Measurements from ENCODE around the gene PPP1R37. TPM values are rescaled to one million over a fixed set of nuclear protein-coding genes. Genes with fewer than 3 reads are reported as not detected.

Gene PPP1R37
- total and polyA plus RNA-seq, 2 donors (not counting 1 experiment from before 2014, with no cell fraction given), result 20.7 to 28.1 TPM

DNA sequence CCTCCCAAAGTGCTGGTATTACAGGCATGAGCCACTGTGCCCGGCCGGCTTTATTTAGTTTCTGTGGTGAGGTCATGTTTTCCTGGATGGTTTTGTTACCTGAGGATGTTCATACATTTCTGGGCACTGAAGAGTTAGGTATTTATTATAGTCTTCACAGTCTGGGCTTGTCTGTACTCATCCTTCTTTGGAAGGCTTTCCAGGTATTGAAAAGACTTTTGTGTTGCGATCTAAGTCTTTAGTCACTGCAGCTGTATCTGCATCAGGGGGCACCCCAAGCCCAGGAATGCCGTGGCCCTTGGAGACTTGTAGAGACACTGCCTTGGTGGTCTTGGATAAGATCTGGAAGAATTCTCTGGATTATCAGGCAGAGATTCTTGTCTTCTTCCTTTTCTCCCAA is 98.4 kb downstream of the PPP1R37 start:
- no peak for ATAC-seq (ENCODE audit: low read depth)
- H3K79me2 ChIP-seq (ENCODE audit: control insufficient read depth, insufficient read depth, low read length), result no peaks in the 10 kb centered on the region
- no peak for DNase-seq
- H4K20me1 ChIP-seq (ENCODE audit: control insufficient read depth, insufficient read depth, low read length, poor library complexity, severe bottlenecking), result no peaks in the 10 kb centered on the region
- Mint-ChIP-seq H3K4me3 (no peak overlapping the region), H3K9me3 (ENCODE audit: insufficient read depth) (no peaks in the 10 kb centered on the region), H3K27ac (no peak overlapping the region), H3K4me1 (peaks cover 6% of the 10 kb centered on the region), H3K27me3 (no peaks in the 10 kb centered on the region)
- no peaks in the 10 kb centered on the region for H3K27me3 ChIP-seq (replicated peaks in 1 of 4; ENCODE audit: control extremely low read depth in 1 of 4, control insufficient read depth in 3 of 4, insufficient read depth in 4 of 4, low read length in 3 of 4)
- 100% methylated on average over 3 of the region's 4 CpGs for WGBS (ENCODE audit: insufficient coverage)
- TF ChIP-seq, protein P1, sequence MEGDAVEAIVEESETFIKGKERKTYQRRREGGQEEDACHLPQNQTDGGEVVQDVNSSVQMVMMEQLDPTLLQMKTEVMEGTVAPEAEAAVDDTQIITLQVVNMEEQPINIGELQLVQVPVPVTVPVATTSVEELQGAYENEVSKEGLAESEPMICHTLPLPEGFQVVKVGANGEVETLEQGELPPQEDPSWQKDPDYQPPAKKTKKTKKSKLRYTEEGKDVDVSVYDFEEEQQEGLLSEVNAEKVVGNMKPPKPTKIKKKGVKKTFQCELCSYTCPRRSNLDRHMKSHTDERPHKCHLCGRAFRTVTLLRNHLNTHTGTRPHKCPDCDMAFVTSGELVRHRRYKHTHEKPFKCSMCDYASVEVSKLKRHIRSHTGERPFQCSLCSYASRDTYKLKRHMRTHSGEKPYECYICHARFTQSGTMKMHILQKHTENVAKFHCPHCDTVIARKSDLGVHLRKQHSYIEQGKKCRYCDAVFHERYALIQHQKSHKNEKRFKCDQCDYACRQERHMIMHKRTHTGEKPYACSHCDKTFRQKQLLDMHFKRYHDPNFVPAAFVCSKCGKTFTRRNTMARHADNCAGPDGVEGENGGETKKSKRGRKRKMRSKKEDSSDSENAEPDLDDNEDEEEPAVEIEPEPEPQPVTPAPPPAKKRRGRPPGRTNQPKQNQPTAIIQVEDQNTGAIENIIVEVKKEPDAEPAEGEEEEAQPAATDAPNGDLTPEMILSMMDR (IDR thresholded peaks at IDR 0.05), result no peak
- no peak for TF ChIP-seq EZH2 (IDR thresholded peaks at IDR 0.05; ENCODE audit: borderline replicate concordance, insufficient read depth, low read depth, low read length, poor library complexity, severe bottlenecking)
- ChIA-PET CTCF (no interaction called here), POLR2A (interaction anchor here (0.5 kb wide), 1 partner anchor 441 kb away, joined by 3 read pairs; no protein-coding TSS in a partner anchor)
- no peak overlapping the region for H3K9ac ChIP-seq (ENCODE audit: low read length)
- H2AFZ ChIP-seq (ENCODE audit: insufficient read depth, low read depth, low read length, poor library complexity, severe bottlenecking), result no peak overlapping the region
- H3K4me1 ChIP-seq (ENCODE audit: control insufficient read depth in 2 of 2, insufficient read depth in 2 of 2, low read length in 2 of 2), result peaks cover 4 to 5% of the 10 kb centered on the region in 2 donors
- no peak overlapping the region for H3K27ac ChIP-seq (ENCODE audit: low read length in 2 of 2)
- no peak overlapping the region for H3K4me3 ChIP-seq (ENCODE audit: control extremely low read depth in 1 of 5, extremely low read depth in 1 of 5, insufficient read depth in 1 of 5, low read depth in 2 of 5, low read length in 4 of 5)
- H3K4me2 ChIP-seq (replicated peaks; ENCODE audit: low read depth, low read length, poor library complexity, severe bottlenecking), result no peak overlapping the region
- intact Hi-C loops (cut with micrococcal nuclease), result no loop called here
- peaks cover 0 to 2% (median 0%) of the 10 kb centered on the region in 3 donors for H3K9me3 ChIP-seq (ENCODE audit: control extremely low read depth in 1 of 3, control insufficient read depth in 2 of 3, insufficient read depth in 1 of 3, low read length in 2 of 3)
- H3K36me3 ChIP-seq (replicated peaks in 1 of 2; ENCODE audit: control extremely low read depth in 1 of 2, control insufficient read depth in 1 of 2, extremely low read depth in 1 of 2, insufficient read depth in 2 of 2, low read length in 1 of 2), result no peaks in the 10 kb centered on the region

DNA sequence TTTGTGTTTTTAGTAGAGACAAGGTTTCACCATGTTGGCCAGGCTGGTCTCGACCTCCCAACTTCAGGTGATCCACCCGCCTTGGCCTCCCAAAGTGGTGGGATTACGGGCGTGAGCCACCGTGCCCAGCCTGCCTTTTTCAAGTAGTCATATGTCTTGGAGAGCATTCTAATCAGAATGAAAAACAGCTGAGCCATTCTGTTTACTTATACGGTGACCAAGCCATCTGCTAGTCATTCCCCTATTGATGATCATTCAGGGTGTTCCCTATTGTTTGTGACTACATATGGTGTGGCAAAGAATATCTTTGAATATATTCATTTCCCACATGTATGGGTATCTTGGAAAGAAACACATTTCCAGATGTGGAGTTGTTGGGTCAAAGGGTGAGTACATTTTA is 102.8 kb downstream of the PPP1R37 start:
- Mint-ChIP-seq H3K27ac (no peak overlapping the region), H3K9me3 (ENCODE audit: insufficient read depth) (no peaks in the 10 kb centered on the region), H3K27me3 (peaks cover 4% of the 10 kb centered on the region), H3K4me3 (no peak overlapping the region), H3K4me1 (no peaks in the 10 kb centered on the region)
- Histone ChIP-seq H2AFZ (ENCODE audit: insufficient read depth, low read depth, low read length, poor library complexity, severe bottlenecking) (no peak overlapping the region), H3K4me1 (ENCODE audit: control insufficient read depth in 2 of 2, insufficient read depth in 2 of 2, low read length in 2 of 2) (no peaks in the 10 kb centered on the region), H4K20me1 (ENCODE audit: control insufficient read depth, insufficient read depth, low read length, poor library complexity, severe bottlenecking) (no peaks in the 10 kb centered on the region), H3K27me3 (replicated peaks in 1 of 4; ENCODE audit: control extremely low read depth in 1 of 4, control insufficient read depth in 3 of 4, insufficient read depth in 4 of 4, low read length in 3 of 4) (no peaks in the 10 kb centered on the region), H3K36me3 (replicated peaks in 1 of 2; ENCODE audit: control extremely low read depth in 1 of 2, control insufficient read depth in 1 of 2, extremely low read depth in 1 of 2, insufficient read depth in 2 of 2, low read length in 1 of 2) (no peaks in the 10 kb centered on the region), H3K79me2 (ENCODE audit: control insufficient read depth, insufficient read depth, low read length) (no peaks in the 10 kb centered on the region), H3K4me3 (ENCODE audit: control extremely low read depth in 1 of 5, extremely low read depth in 1 of 5, insufficient read depth in 1 of 5, low read depth in 2 of 5, low read length in 4 of 5) (no peak overlapping the region), H3K9me3 (ENCODE audit: control extremely low read depth in 1 of 3, control insufficient read depth in 2 of 3, insufficient read depth in 1 of 3, low read length in 2 of 3) (no peaks in the 10 kb centered on the region), H3K9ac (ENCODE audit: low read length) (no peak overlapping the region), H3K4me2 (replicated peaks; ENCODE audit: low read depth, low read length, poor library complexity, severe bottlenecking) (no peak overlapping the region), H3K27ac (ENCODE audit: low read length in 2 of 2) (no peak overlapping the region)
- CTCF ChIA-PET, result no interaction called here
- 92% methylated on average over 6 of the region's 6 CpGs for WGBS (ENCODE audit: insufficient coverage)
- ATAC-seq (ENCODE audit: low read depth) (no peak), DNase-seq (no peak)
- intact Hi-C loops (cut with micrococcal nuclease), result no loop called here
- POLR2A ChIA-PET, result no interaction called here
- TF ChIP-seq, protein P1 (IDR thresholded peaks at IDR 0.05), result no peak

Small RNA genes within 50 kb of the gene (small RNA-seq; reads per million reads assigned to genes)
- not detected for gene RNU6-611P (ENCODE audit: insufficient read length, low read depth, low replicate concordance)

Other genes starting within 250 kb of the PPP1R37 start
- gene NECTIN2, start 246.9 kb upstream of the PPP1R37 start, total RNA-seq, result 0.32 TPM in 1 of 2 replicates, not detected in the other
- 0.15 and 1.0 TPM in 2 replicates for gene NECTIN2, start 246.9 kb upstream of the PPP1R37 start, polyA plus RNA-seq
- 31.1 and 32.5 TPM in 2 replicates for gene TOMM40, start 201.9 kb upstream of the PPP1R37 start, total RNA-seq
- gene TOMM40, start 201.9 kb upstream of the PPP1R37 start, polyA plus RNA-seq, result 25.9 and 30.9 TPM in 2 replicates
- gene APOE, start 187.4 kb upstream of the PPP1R37 start, total RNA-seq, result 0.44 and 0.74 TPM in 2 replicates
- 2.8 and 5.2 TPM in 2 replicates for gene APOE, start 187.4 kb upstream of the PPP1R37 start, polyA plus RNA-seq
- not detected in 2 replicates for gene APOC1, start 178.6 kb upstream of the PPP1R37 start, total RNA-seq
- gene APOC1, start 178.6 kb upstream of the PPP1R37 start, polyA plus RNA-seq, result not detected in 2 replicates
- not detected in 2 replicates for gene APOC4, start 150.9 kb upstream of the PPP1R37 start, total RNA-seq
- not detected in 2 replicates for gene APOC4, start 150.9 kb upstream of the PPP1R37 start, polyA plus RNA-seq
- gene APOC2, start 147.1 kb upstream of the PPP1R37 start, total RNA-seq, result not detected in 2 replicates
- gene APOC2, start 147.1 kb upstream of the PPP1R37 start, polyA plus RNA-seq, result not detected in 2 replicates
- 121 and 123 TPM in 2 replicates for gene CLPTM1, start 137.8 kb upstream of the PPP1R37 start, total RNA-seq
- gene CLPTM1, start 137.8 kb upstream of the PPP1R37 start, polyA plus RNA-seq, result 129 and 136 TPM in 2 replicates
- 106 and 111 TPM in 2 replicates for gene RELB, start 91.7 kb upstream of the PPP1R37 start, total RNA-seq
- gene RELB, start 91.7 kb upstream of the PPP1R37 start, polyA plus RNA-seq, result 63.8 and 85.1 TPM in 2 replicates
- gene CLASRP, start 54.1 kb upstream of the PPP1R37 start, total RNA-seq, result 277 and 285 TPM in 2 replicates
- gene CLASRP, start 54.1 kb upstream of the PPP1R37 start, polyA plus RNA-seq, result 234 and 299 TPM in 2 replicates
- gene ZNF296, start 16.7 kb upstream of the PPP1R37 start, total RNA-seq, result 29.8 and 30.2 TPM in 2 replicates
- gene ZNF296, start 16.7 kb upstream of the PPP1R37 start, polyA plus RNA-seq, result 13.3 and 21.9 TPM in 2 replicates
- 38.2 and 43.0 TPM in 2 replicates for gene GEMIN7, start 13.9 kb upstream of the PPP1R37 start, total RNA-seq
- gene GEMIN7, start 13.9 kb upstream of the PPP1R37 start, polyA plus RNA-seq, result 71.9 and 89.4 TPM in 2 replicates
- 0.27 TPM in 1 of 2 replicates, not detected in the other for gene NKPD1, start 67.8 kb downstream of the PPP1R37 start, total RNA-seq
- 0.36 and 1.0 TPM in 2 replicates for gene NKPD1, start 67.8 kb downstream of the PPP1R37 start, polyA plus RNA-seq
- 40.3 and 48.2 TPM in 2 replicates for gene TRAPPC6A, start 85.1 kb downstream of the PPP1R37 start, total RNA-seq
- 56.0 and 79.0 TPM in 2 replicates for gene TRAPPC6A, start 85.1 kb downstream of the PPP1R37 start, polyA plus RNA-seq
- 21.1 and 31.8 TPM in 2 replicates for gene BLOC1S3, start 85.6 kb downstream of the PPP1R37 start, total RNA-seq
- 5.2 and 7.2 TPM in 2 replicates for gene BLOC1S3, start 85.6 kb downstream of the PPP1R37 start, polyA plus RNA-seq
- gene EXOC3L2, start 152.2 kb downstream of the PPP1R37 start, total RNA-seq, result not detected in 2 replicates
- gene EXOC3L2, start 152.2 kb downstream of the PPP1R37 start, polyA plus RNA-seq, result not detected in 2 replicates
- 36.2 and 37.6 TPM in 2 replicates for gene MARK4, start 158.1 kb downstream of the PPP1R37 start, total RNA-seq
- 11.7 and 13.5 TPM in 2 replicates for gene MARK4, start 158.1 kb downstream of the PPP1R37 start, polyA plus RNA-seq
- not detected in 2 replicates for gene CKM, start 229.7 kb downstream of the PPP1R37 start, total RNA-seq
- not detected in 2 replicates for gene CKM, start 229.7 kb downstream of the PPP1R37 start, polyA plus RNA-seq
- gene KLC3, start 247.6 kb downstream of the PPP1R37 start, total RNA-seq, result not detected in 2 replicates
- not detected in 2 replicates for gene KLC3, start 247.6 kb downstream of the PPP1R37 start, polyA plus RNA-seq